ENCODE measurements around the gene ST3GAL5. TPM values are rescaled to one million over a fixed set of nuclear protein-coding genes. Genes with fewer than 3 reads are reported as not detected.
A peak's percentile ranks its signal among the peaks of the same experiment; 100 is the strongest.

Gene ST3GAL5
- total and polyA plus RNA-seq, 7 donors: 2.8 to 24.2 (median 16.1) TPM

GRCh38 chr2:85791704-85792565 is 96.9 kb downstream of the ST3GAL5 start:
- 89 to 92% methylated on average over 22 of the region's 22 CpGs for WGBS, 2 donors
- H3K36me3 ChIP-seq: peaks cover 0 to 11% (median 0%) of the 10 kb centered on the region in 4 donors
- H3K9me3 ChIP-seq: no peaks in the 10 kb centered on the region
- intact Hi-C loops (cut with DNase I): no loop called here
- H3K27ac ChIP-seq: peak overlapping the region in 2 of 4 donors; percentile 46 to 82
- no peak for TF ChIP-seq POLR2A (IDR thresholded peaks at IDR 0.05)
- TF ChIP-seq POLR2AphosphoS5 (IDR thresholded peaks at IDR 0.05): no peak
- TF ChIP-seq CTCF (IDR thresholded peaks at IDR 0.05): no peak
- TF ChIP-seq EP300 (IDR thresholded peaks at IDR 0.05): no peak
- H3K4me3 ChIP-seq: no peak overlapping the region
- H3K4me1 ChIP-seq: peaks cover 0 to 49% (median 42%) of the 10 kb centered on the region in 4 donors
- no peaks in the 10 kb centered on the region for H3K27me3 ChIP-seq
- peak; percentile 68 for DNase-seq

- Histone ChIP-seq H3K4me1 (peaks cover 0 to 49% (median 42%) of the 10 kb centered on the region in 4 donors), H3K27me3 (no peaks in the 10 kb centered on the region), H3K4me3 (no peak overlapping the region), H3K27ac (no peak overlapping the region), H3K36me3 (peaks cover 0 to 13% (median 0%) of the 10 kb centered on the region in 4 donors), H3K9me3 (no peaks in the 10 kb centered on the region)
- no peak for TF ChIP-seq EP300 (IDR thresholded peaks at IDR 0.05)
- no peak for TF ChIP-seq POLR2AphosphoS5 (IDR thresholded peaks at IDR 0.05)
- TF ChIP-seq CTCF (IDR thresholded peaks at IDR 0.05): no peak
- TF ChIP-seq POLR2A (IDR thresholded peaks at IDR 0.05): no peak
- intact Hi-C loops (cut with DNase I): no loop called here
- DNase-seq: peak; percentile 64
- WGBS, 2 donors: 74% methylated on average over 12 of the region's 12 CpGs
These were observed 98.1 kb downstream of the ST3GAL5 start for GRCh38 chr2:85790499-85791188.

- Histone ChIP-seq H3K36me3 (peaks cover 0 to 13% (median 0%) of the 10 kb centered on the region in 4 donors), H3K4me1 (peaks cover 0 to 51% (median 42%) of the 10 kb centered on the region in 4 donors), H3K27me3 (no peaks in the 10 kb centered on the region), H3K4me3 (no peak overlapping the region), H3K27ac (no peak overlapping the region), H3K9me3 (no peaks in the 10 kb centered on the region)
- 70 to 75% methylated on average over 4 of the region's 4 CpGs for WGBS, 2 donors
- TF ChIP-seq EP300 (IDR thresholded peaks at IDR 0.05): no peak
- no peak for TF ChIP-seq POLR2AphosphoS5 (IDR thresholded peaks at IDR 0.05)
- no peak for TF ChIP-seq CTCF (IDR thresholded peaks at IDR 0.05)
- TF ChIP-seq POLR2A (IDR thresholded peaks at IDR 0.05): no peak
- intact Hi-C loops (cut with DNase I): no loop called here
- peak; percentile 44 for DNase-seq
These were observed 98.8 kb downstream of the ST3GAL5 start for GRCh38 chr2:85790032-85790431.

GRCh38 chr2:85789271-85789670 is 99.5 kb downstream of the ST3GAL5 start:
- peaks cover 0 to 51% (median 43%) of the 10 kb centered on the region in 4 donors for H3K4me1 ChIP-seq
- no peak overlapping the region for H3K4me3 ChIP-seq
- H3K27ac ChIP-seq: no peak overlapping the region
- DNase-seq: peak; percentile 45
- peaks cover 0 to 13% (median 0%) of the 10 kb centered on the region in 4 donors for H3K36me3 ChIP-seq
- no peaks in the 10 kb centered on the region for H3K27me3 ChIP-seq
- no peaks in the 10 kb centered on the region for H3K9me3 ChIP-seq
- no peak for TF ChIP-seq POLR2AphosphoS5 (IDR thresholded peaks at IDR 0.05)
- no peak for TF ChIP-seq CTCF (IDR thresholded peaks at IDR 0.05)
- no peak for TF ChIP-seq POLR2A (IDR thresholded peaks at IDR 0.05)
- TF ChIP-seq EP300 (IDR thresholded peaks at IDR 0.05): no peak
- 88 to 92% methylated on average over 5 of the region's 5 CpGs for WGBS, 2 donors
- intact Hi-C loops (cut with DNase I): loop anchor here (5.0 kb wide), 1 partner anchor 42 kb away; no protein-coding TSS in a partner anchor

All from sigmoid colon (tissue), 7 donors.